DMS53 treated with DMSO at 0.1 percent for 48 hours (cell line): Measurements from ENCODE around the gene KIF5C.
"Not testable (repeated sequence)": the region's sequence is repeated elsewhere in the genome, so short reads cannot be mapped to it uniquely, and the experiment has no call there.

Experiments
- DNase-seq: peaks from one replicate; lab custom pipeline; 2025; ENCODE audit not compliant: unreplicated experiment; lab: John Stamatoyannopoulos, UW

Gene KIF5C

GRCh38 chr2:148874868-148875341 lies at the start of gene KIF5C:
Gene KIF5C (plus strand): TSS chr2:148875227. CDS start chr2:148875618, 391 bp downstream.
- peak; percentile 38 for DNase-seq

GRCh38 chr2:148826791-148827190 lies 48.2 kb upstream of the KIF5C start:
- DNase-seq, result no peak

GRCh38 chr2:148828941-148829340 lies 46.1 kb upstream of the KIF5C start:
- no peak for DNase-seq

GRCh38 chr2:148829618-148830017 lies 45.4 kb upstream of the KIF5C start:
- DNase-seq, result no peak

GRCh38 chr2:148832637-148833036 lies 42.4 kb upstream of the KIF5C start:
- no peak for DNase-seq

GRCh38 chr2:148842050-148842449 lies 33.0 kb upstream of the KIF5C start:
- DNase-seq, result no peak

GRCh38 chr2:148848146-148848545 lies 26.9 kb upstream of the KIF5C start:
- no peak for DNase-seq

GRCh38 chr2:148853458-148853857 lies 21.6 kb upstream of the KIF5C start:
- no peak for DNase-seq

- no peak for DNase-seq
Measured at GRCh38 chr2:148860037-148860436, 15.0 kb upstream of the KIF5C start.

- no peak for DNase-seq
Measured at GRCh38 chr2:148861367-148861766, 13.7 kb upstream of the KIF5C start.

GRCh38 chr2:148862478-148862877 lies 12.5 kb upstream of the KIF5C start:
- not testable (repeated sequence) for DNase-seq

- no peak for DNase-seq
Measured at GRCh38 chr2:148865512-148865911, 9.5 kb upstream of the KIF5C start.

- DNase-seq, result no peak
Measured at GRCh38 chr2:148866091-148866490, 8.9 kb upstream of the KIF5C start.

GRCh38 chr2:148867079-148867769 lies 7.8 kb upstream of the KIF5C start:
- DNase-seq, result no peak

- no peak for DNase-seq
Measured at GRCh38 chr2:148875387-148876051, 492 bp downstream of the KIF5C start.

GRCh38 chr2:148876202-148876594 lies 1.2 kb downstream of the KIF5C start:
- no peak for DNase-seq

GRCh38 chr2:148876595-148877402 lies 1.8 kb downstream of the KIF5C start:
- DNase-seq, result peak; percentile 32

GRCh38 chr2:148877403-148877740 lies 2.3 kb downstream of the KIF5C start:
- DNase-seq, result no peak

- DNase-seq, result no peak
Measured at GRCh38 chr2:148880636-148881035, 5.6 kb downstream of the KIF5C start.

- no peak for DNase-seq
Measured at GRCh38 chr2:148882051-148882450, 7.0 kb downstream of the KIF5C start.

- DNase-seq, result no peak
Measured at GRCh38 chr2:148885209-148885608, 10.2 kb downstream of the KIF5C start.

GRCh38 chr2:148885988-148886387 lies 11.0 kb downstream of the KIF5C start:
- no peak for DNase-seq
